Fibroblast of lung (primary cell): ENCODE measurements around the gene CYP2S1.

ENCODE experiments used
- CTCF ChIP-seq, 2 donors: IDR thresholded peaks in 1 of 2; conservative IDR thresholded peaks in 1 of 2; 1 replicate in 1 of 2; 2 replicates in 1 of 2; pipeline ENCODE4 v1.5.1; 2011 to 2012; ENCODE audit warnings: low read length in 2 of 2, control low read depth in 1 of 2, inconsistent platforms in 1 of 2, low read depth in 1 of 2, mild to moderate bottlenecking in 1 of 2
- EZH2 ChIP-seq: IDR thresholded peaks from 2 replicates; pipeline ENCODE4 v1.5.1; 2012; ENCODE audit warnings: low read length, control low read depth, mild to moderate bottlenecking; ENCODE audit errors: missing control alignments

- TF ChIP-seq CTCF (conservative IDR thresholded peaks at IDR 0.05 in 1 of 2, IDR thresholded peaks at IDR 0.05 in 1 of 2; ENCODE audit: low read depth in 1 of 2, low read length in 2 of 2) = no peak
- TF ChIP-seq EZH2 = no peak
Observed at GRCh38 chr19:41235480-41235879, 42.5 kb downstream of the CYP2S1 start.
